ENCODE results near the gene FBH1. TPM values are rescaled to one million over a fixed set of nuclear protein-coding genes. Genes with fewer than 3 reads are reported as not detected.

Gene FBH1
- total and polyA plus RNA-seq, 2 experiments from 2014 or later = 62.5 to 90.8 TPM

DNA sequence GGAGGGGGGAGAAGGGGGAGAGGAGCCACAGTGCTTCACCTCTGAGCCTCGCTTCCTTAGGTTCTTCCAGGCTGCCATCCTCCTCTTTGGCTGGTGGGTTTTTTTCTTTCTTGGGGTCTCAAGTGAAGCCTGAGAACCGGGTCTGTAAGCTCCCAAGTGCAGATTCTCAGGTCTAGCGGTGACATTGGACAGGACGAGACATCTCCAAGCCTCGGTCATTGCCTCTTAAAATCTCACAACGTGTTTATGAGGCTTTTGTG, 88.1 kb downstream of the FBH1 start:
- Mint-ChIP-seq H3K4me1 (peaks cover 9% of the 10 kb centered on the region), H3K27me3 (ENCODE audit: insufficient read depth, low read depth, poor library complexity) (peaks cover 42% of the 10 kb centered on the region), H3K36me3 (ENCODE audit: low read depth) (peaks cover 2% of the 10 kb centered on the region; the same call in 1 of the 3 replicates), H3K27ac (no peak overlapping the region), H3K4me3 (peak overlapping the region; percentile 87), H3K9me3 (no peaks in the 10 kb centered on the region; the same call in 2 of the 3 replicates)
- Histone ChIP-seq H3K36me3 (ENCODE audit: insufficient read depth) (no peaks in the 10 kb centered on the region), H2AFZ (peak overlapping the region; percentile 98), H4K20me1 (replicated peaks; ENCODE audit: insufficient read depth) (no peaks in the 10 kb centered on the region), H3K27ac (ENCODE audit: low read depth) (no peak overlapping the region), H3K27me3 (ENCODE audit: insufficient read depth) (peaks cover 55% of the 10 kb centered on the region), H3K9me2 (ENCODE audit: insufficient read depth) (no peaks in the 10 kb centered on the region), H3K79me2 (replicated peaks; ENCODE audit: insufficient read depth) (no peaks in the 10 kb centered on the region), H3K4me1 (ENCODE audit: insufficient read depth) (peaks cover 15% of the 10 kb centered on the region), H3K4me2 (peak overlapping the region; percentile 91), H3K4me3 (peak overlapping the region; percentile 83), H3F3A (replicated peaks; ENCODE audit: low read depth) (0 out of 2 replicates have a peak, but pooled peaks cover 6% of the 10 kb centered on the region)
- ATAC-seq = no peak
- TF ChIP-seq, protein P1, sequence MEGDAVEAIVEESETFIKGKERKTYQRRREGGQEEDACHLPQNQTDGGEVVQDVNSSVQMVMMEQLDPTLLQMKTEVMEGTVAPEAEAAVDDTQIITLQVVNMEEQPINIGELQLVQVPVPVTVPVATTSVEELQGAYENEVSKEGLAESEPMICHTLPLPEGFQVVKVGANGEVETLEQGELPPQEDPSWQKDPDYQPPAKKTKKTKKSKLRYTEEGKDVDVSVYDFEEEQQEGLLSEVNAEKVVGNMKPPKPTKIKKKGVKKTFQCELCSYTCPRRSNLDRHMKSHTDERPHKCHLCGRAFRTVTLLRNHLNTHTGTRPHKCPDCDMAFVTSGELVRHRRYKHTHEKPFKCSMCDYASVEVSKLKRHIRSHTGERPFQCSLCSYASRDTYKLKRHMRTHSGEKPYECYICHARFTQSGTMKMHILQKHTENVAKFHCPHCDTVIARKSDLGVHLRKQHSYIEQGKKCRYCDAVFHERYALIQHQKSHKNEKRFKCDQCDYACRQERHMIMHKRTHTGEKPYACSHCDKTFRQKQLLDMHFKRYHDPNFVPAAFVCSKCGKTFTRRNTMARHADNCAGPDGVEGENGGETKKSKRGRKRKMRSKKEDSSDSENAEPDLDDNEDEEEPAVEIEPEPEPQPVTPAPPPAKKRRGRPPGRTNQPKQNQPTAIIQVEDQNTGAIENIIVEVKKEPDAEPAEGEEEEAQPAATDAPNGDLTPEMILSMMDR (conservative IDR thresholded peaks at IDR 0.05; ENCODE audit: low read depth in 2 of 2) = no peak
- TF ChIP-seq STAT1 (IDR thresholded peaks at IDR 0.05; ENCODE audit: unreplicated experiment) (no peak), EZH2 (IDR thresholded peaks at IDR 0.05; ENCODE audit: low read depth, unreplicated experiment) (peak; percentile 3)
- no peak for DNase-seq (ENCODE audit: low spot score)

- no peak for ATAC-seq
Measured at GRCh38 chr10:5981529-5981928, 91.5 kb downstream of the FBH1 start.

More at GRCh38 chr10:5981529-5981928, 91.5 kb downstream of the FBH1 start:
- Mint-ChIP-seq H3K4me1 (peaks cover 4% of the 10 kb centered on the region), H3K4me3 (no peak overlapping the region), H3K9me3 (no peaks in the 10 kb centered on the region; the same call in 2 of the 3 replicates), H3K36me3 (ENCODE audit: low read depth) (peaks cover 2% of the 10 kb centered on the region; the same call in 1 of the 3 replicates), H3K27me3 (ENCODE audit: insufficient read depth, low read depth, poor library complexity) (peaks cover 30% of the 10 kb centered on the region), H3K27ac (no peak overlapping the region)
- no peak for DNase-seq (ENCODE audit: low spot score)
- Histone ChIP-seq H3K4me1 (ENCODE audit: insufficient read depth) (peaks cover 6% of the 10 kb centered on the region), H3K27ac (ENCODE audit: low read depth) (no peak overlapping the region), H2AFZ (no peak overlapping the region), H3K9me2 (ENCODE audit: insufficient read depth) (no peaks in the 10 kb centered on the region), H3K79me2 (replicated peaks; ENCODE audit: insufficient read depth) (no peaks in the 10 kb centered on the region), H3K4me2 (no peak overlapping the region), H3K27me3 (ENCODE audit: insufficient read depth) (peaks cover 36% of the 10 kb centered on the region), H3K36me3 (ENCODE audit: insufficient read depth) (no peaks in the 10 kb centered on the region), H3K4me3 (no peak overlapping the region), H4K20me1 (replicated peaks; ENCODE audit: insufficient read depth) (no peaks in the 10 kb centered on the region), H3F3A (replicated peaks; ENCODE audit: low read depth) (0 out of 2 replicates have a peak, but pooled peaks cover 3% of the 10 kb centered on the region)
- TF ChIP-seq EZH2 (IDR thresholded peaks at IDR 0.05; ENCODE audit: low read depth, unreplicated experiment) (no peak), NANOG (IDR thresholded peaks at IDR 0.05; ENCODE audit: borderline replicate concordance) (no peak), CREB1 (CRISPR knock-in tag; IDR thresholded peaks at IDR 0.05; ENCODE audit: low read depth) (no peak), EZH2phosphoT487 (IDR thresholded peaks at IDR 0.05; ENCODE audit: unreplicated experiment) (no peak), ZNF331 (CRISPR knock-in tag; IDR thresholded peaks at IDR 0.05; ENCODE audit: low read depth) (no peak), REST (IDR thresholded peaks at IDR 0.05; ENCODE audit: unreplicated experiment) (no peak)
- TF ChIP-seq, protein P2, sequence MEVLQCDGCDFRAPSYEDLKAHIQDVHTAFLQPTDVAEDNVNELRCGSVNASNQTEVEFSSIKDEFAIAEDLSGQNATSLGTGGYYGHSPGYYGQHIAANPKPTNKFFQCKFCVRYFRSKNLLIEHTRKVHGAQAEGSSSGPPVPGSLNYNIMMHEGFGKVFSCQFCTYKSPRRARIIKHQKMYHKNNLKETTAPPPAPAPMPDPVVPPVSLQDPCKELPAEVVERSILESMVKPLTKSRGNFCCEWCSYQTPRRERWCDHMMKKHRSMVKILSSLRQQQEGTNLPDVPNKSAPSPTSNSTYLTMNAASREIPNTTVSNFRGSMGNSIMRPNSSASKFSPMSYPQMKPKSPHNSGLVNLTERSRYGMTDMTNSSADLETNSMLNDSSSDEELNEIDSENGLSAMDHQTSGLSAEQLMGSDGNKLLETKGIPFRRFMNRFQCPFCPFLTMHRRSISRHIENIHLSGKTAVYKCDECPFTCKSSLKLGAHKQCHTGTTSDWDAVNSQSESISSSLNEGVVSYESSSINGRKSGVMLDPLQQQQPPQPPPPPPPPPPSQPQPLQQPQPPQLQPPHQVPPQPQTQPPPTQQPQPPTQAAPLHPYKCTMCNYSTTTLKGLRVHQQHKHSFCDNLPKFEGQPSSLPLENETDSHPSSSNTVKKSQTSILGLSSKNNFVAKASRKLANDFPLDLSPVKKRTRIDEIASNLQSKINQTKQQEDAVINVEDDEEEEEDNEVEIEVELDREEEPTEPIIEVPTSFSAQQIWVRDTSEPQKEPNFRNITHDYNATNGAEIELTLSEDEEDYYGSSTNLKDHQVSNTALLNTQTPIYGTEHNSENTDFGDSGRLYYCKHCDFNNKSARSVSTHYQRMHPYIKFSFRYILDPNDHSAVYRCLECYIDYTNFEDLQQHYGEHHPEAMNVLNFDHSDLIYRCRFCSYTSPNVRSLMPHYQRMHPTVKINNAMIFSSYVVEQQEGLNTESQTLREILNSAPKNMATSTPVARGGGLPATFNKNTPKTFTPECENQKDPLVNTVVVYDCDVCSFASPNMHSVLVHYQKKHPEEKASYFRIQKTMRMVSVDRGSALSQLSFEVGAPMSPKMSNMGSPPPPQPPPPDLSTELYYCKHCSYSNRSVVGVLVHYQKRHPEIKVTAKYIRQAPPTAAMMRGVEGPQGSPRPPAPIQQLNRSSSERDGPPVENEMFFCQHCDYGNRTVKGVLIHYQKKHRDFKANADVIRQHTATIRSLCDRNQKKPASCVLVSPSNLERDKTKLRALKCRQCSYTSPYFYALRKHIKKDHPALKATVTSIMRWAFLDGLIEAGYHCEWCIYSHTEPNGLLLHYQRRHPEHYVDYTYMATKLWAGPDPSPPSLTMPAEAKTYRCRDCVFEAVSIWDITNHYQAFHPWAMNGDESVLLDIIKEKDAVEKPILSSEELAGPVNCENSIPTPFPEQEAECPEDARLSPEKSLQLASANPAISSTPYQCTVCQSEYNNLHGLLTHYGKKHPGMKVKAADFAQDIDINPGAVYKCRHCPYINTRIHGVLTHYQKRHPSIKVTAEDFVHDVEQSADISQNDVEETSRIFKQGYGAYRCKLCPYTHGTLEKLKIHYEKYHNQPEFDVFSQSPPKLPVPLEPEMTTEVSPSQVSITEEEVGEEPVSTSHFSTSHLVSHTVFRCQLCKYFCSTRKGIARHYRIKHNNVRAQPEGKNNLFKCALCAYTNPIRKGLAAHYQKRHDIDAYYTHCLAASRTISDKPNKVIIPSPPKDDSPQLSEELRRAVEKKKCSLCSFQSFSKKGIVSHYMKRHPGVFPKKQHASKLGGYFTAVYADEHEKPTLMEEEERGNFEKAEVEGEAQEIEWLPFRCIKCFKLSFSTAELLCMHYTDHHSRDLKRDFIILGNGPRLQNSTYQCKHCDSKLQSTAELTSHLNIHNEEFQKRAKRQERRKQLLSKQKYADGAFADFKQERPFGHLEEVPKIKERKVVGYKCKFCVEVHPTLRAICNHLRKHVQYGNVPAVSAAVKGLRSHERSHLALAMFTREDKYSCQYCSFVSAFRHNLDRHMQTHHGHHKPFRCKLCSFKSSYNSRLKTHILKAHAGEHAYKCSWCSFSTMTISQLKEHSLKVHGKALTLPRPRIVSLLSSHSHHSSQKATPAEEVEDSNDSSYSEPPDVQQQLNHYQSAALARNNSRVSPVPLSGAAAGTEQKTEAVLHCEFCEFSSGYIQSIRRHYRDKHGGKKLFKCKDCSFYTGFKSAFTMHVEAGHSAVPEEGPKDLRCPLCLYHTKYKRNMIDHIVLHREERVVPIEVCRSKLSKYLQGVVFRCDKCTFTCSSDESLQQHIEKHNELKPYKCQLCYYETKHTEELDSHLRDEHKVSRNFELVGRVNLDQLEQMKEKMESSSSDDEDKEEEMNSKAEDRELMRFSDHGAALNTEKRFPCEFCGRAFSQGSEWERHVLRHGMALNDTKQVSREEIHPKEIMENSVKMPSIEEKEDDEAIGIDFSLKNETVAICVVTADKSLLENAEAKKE (CRISPR knock-in tag; IDR thresholded peaks at IDR 0.05) = no peak
